Esophagus muscularis mucosa (tissue), 4 donors: ENCODE results near the gene MROH8. TPM values are rescaled to one million over a fixed set of nuclear protein-coding genes. Genes with fewer than 3 reads are reported as not detected.

Experiments
- DNase-seq: peaks from one replicate; pipeline ENCODE4 v3.0.0-alpha.2; 2017; ENCODE audit errors: extremely low spot score
- H3K27ac ChIP-seq, 4 donors: fragments of 200-600 bp; sonication (generic); replicated peaks in 1 of 4; 1 replicate in 3 of 4; 2 replicates in 1 of 4; pipeline ENCODE4 v1.5.1; 2016 to 2019; ENCODE audit warnings: mild to moderate bottlenecking in 1 of 4
- H3K27me3 ChIP-seq, 4 donors: fragments of 200-600 bp; sonication (generic); one replicate each; pipeline versions ENCODE4 v1.5.1 to v1.6.0; 2016 to 2019
- H3K36me3 ChIP-seq, 4 donors: fragments of 200-600 bp; sonication (generic); one replicate each; pipeline ENCODE4 v1.5.1; 2016 to 2019
- H3K4me1 ChIP-seq, 4 donors: fragments of 200-600 bp; sonication (generic); one replicate each; pipeline ENCODE4 v1.5.1; 2016 to 2019
- H3K4me3 ChIP-seq, 4 donors: fragments of 200-600 bp; sonication (generic); 1 replicate in 2 of 4; 2 replicates in 2 of 4; pipeline ENCODE4 v1.5.1; 2016 to 2019; ENCODE audit warnings: mild to moderate bottlenecking in 4 of 4, moderate library complexity in 1 of 4
- H3K9me3 ChIP-seq, 4 donors: fragments of 200-600 bp; sonication (generic); 1 replicate in 3 of 4; 2 replicates in 1 of 4; pipeline ENCODE4 v1.5.1; 2016 to 2019
- EP300 ChIP-seq: sonication (generic); formaldehyde crosslinking; IDR thresholded peaks from one replicate; pipeline ENCODE4 v1.6.1; 2017; ENCODE audit warnings: antibody characterized with exemption
- POLR2A ChIP-seq: fragments of 450-650 bp; IDR thresholded peaks from one replicate; pipeline ENCODE4 v1.6.1; 2017; ENCODE audit warnings: antibody characterized with exemption, moderate library complexity, mild to moderate bottlenecking, low read depth
- POLR2AphosphoS5 ChIP-seq, 2 donors: sonication (generic); formaldehyde crosslinking; IDR thresholded peaks; one replicate each; pipeline ENCODE4 v1.6.1; 2017; ENCODE audit warnings: antibody characterized with exemption in 2 of 2
- WGBS: methylation state at CpG from one replicate; pipeline ENCODE4 v1.1.5; 2018; 5-methylcytosine and 5-hydroxymethylcytosine counted together
- intact Hi-C: fragments of 100-400 bp; cut with DNase I; formaldehyde crosslinking; loops from one replicate; pipeline ENCODE4 v1.15.1; 2023
- total RNA-seq, 4 donors: library from RNA; depleted of rRNA; stranded (reverse); fragments of >200 nt; gene quantifications; one replicate each; pipeline versions ENCODE4 v1.1.0 to v1.2.1, GENCODE V29; 2016
- TF ChIP-seq, protein P1 (sequence below), 3 experiments: fragments of 200-600 bp in 2 of 3; fragments of 450-650 bp in 1 of 3; sonication (generic) in 2 of 3; IDR thresholded peaks; one replicate each; pipeline ENCODE4 v1.5.1; 2017 to 2019; ENCODE audit warnings: antibody characterized with exemption in 3 of 3, mild to moderate bottlenecking in 2 of 3, moderate library complexity in 1 of 3

MROH8 gene
- total RNA-seq, 4 donors from 2014 or later, result 2.7 to 6.2 (median 3.0) TPM

DNA sequence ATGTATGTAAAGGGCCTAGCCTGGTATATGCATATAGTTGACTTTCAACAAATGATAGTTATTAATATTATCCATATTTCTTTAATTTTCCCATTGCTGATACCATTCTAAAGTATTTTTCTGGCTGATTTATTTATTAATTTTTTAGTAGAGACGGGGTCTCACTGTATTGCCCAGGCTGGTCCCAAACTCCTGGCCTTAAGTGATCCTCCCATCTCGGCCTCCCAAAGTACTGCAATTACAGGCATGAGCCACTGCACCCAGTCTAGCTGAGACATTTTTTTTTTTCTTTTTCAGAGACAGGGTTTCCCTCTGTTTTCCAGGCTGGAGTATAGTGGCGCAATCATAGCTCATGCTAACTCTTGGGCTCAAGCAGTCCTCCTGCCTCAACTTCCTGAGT, 29.8 kb upstream of the MROH8 start:
- H3K4me1 ChIP-seq, result peaks cover 0 to 22% (median 15%) of the 10 kb centered on the region in 4 donors
- TF ChIP-seq POLR2AphosphoS5 (IDR thresholded peaks at IDR 0.05) (no peak), EP300 (no peak), POLR2A (no peak)
- TF ChIP-seq, protein P1, sequence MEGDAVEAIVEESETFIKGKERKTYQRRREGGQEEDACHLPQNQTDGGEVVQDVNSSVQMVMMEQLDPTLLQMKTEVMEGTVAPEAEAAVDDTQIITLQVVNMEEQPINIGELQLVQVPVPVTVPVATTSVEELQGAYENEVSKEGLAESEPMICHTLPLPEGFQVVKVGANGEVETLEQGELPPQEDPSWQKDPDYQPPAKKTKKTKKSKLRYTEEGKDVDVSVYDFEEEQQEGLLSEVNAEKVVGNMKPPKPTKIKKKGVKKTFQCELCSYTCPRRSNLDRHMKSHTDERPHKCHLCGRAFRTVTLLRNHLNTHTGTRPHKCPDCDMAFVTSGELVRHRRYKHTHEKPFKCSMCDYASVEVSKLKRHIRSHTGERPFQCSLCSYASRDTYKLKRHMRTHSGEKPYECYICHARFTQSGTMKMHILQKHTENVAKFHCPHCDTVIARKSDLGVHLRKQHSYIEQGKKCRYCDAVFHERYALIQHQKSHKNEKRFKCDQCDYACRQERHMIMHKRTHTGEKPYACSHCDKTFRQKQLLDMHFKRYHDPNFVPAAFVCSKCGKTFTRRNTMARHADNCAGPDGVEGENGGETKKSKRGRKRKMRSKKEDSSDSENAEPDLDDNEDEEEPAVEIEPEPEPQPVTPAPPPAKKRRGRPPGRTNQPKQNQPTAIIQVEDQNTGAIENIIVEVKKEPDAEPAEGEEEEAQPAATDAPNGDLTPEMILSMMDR (IDR thresholded peaks at IDR 0.05), result no peak
- H3K36me3 ChIP-seq, result peaks cover 49 to 99% (median 91%) of the 10 kb centered on the region in 4 donors
- intact Hi-C loops, result no loop called here
- WGBS, result 97% methylated on average over 3 of the region's 3 CpGs
- no peaks in the 10 kb centered on the region for H3K9me3 ChIP-seq
- no peak overlapping the region for H3K4me3 ChIP-seq
- DNase-seq, result no peak
- H3K27ac ChIP-seq, result no peak overlapping the region
- no peaks in the 10 kb centered on the region for H3K27me3 ChIP-seq

DNA sequence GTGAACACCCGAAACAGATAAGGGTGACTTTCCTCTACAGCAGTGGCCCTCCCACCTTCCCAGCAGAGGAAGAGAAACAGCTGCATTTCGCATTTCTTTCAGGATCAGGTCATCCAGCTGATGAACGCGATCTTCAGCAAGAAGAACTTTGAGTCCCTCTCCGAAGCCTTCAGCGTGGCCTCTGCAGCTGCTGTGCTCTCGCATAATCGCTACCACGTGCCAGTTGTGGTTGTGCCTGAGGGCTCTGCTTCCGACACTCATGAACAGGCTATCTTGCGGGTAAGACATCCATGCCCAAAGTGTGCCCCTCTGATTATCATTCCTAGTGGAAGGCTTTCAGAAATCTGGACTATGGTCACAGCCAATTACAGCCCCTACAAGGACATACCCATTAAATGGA, 27.8 kb upstream of the MROH8 start:
- Histone ChIP-seq H3K36me3 (peaks cover 45 to 89% (median 81%) of the 10 kb centered on the region in 4 donors), H3K27me3 (no peaks in the 10 kb centered on the region), H3K27ac (no peak overlapping the region), H3K4me3 (no peak overlapping the region), H3K4me1 (peaks cover 5 to 35% (median 21%) of the 10 kb centered on the region in 4 donors), H3K9me3 (no peaks in the 10 kb centered on the region)
- no peak for DNase-seq
- intact Hi-C loops, result no loop called here
- WGBS, result 95% methylated on average over 11 of the region's 11 CpGs
- TF ChIP-seq, protein P1 (IDR thresholded peaks at IDR 0.05), result no peak
- no peak for TF ChIP-seq POLR2A
- TF ChIP-seq EP300, result no peak
- no peak for TF ChIP-seq POLR2AphosphoS5 (IDR thresholded peaks at IDR 0.05)

DNA sequence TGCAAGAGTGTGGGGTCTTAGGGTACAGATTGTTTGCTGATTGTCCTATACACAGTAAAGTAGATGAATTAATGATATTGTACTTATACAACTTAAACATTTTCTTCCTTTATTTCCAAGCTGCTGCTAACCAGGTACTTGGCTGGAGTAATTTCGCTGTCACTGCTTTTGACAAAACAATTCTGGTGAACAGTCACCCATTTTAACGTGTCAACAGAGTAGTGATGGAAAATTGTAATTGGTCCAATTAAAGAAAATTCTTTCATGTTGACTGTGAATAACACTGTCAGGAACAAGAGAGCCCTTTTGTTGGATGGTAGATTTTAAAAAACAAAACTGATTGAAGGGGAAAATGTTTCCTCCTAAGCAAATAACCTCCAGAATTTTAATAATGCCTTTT, 26.4 kb upstream of the MROH8 start:
- Histone ChIP-seq H3K27ac (peak overlapping the region in 3 of 4 donors; percentile 6 to 22 (median 11)), H3K36me3 (peaks cover 39 to 84% (median 75%) of the 10 kb centered on the region in 4 donors), H3K9me3 (no peaks in the 10 kb centered on the region), H3K4me1 (peaks cover 13 to 44% (median 30%) of the 10 kb centered on the region in 4 donors), H3K27me3 (no peaks in the 10 kb centered on the region), H3K4me3 (no peak overlapping the region)
- intact Hi-C loops, result no loop called here
- TF ChIP-seq POLR2A, result no peak
- TF ChIP-seq, protein P1 (IDR thresholded peaks at IDR 0.05), result no peak
- TF ChIP-seq POLR2AphosphoS5 (IDR thresholded peaks at IDR 0.05), result no peak
- TF ChIP-seq EP300, result no peak
- whole genome bisulfite sequencing, result 69% methylated on average over 2 of the region's 2 CpGs
- no peak for DNase-seq

DNA sequence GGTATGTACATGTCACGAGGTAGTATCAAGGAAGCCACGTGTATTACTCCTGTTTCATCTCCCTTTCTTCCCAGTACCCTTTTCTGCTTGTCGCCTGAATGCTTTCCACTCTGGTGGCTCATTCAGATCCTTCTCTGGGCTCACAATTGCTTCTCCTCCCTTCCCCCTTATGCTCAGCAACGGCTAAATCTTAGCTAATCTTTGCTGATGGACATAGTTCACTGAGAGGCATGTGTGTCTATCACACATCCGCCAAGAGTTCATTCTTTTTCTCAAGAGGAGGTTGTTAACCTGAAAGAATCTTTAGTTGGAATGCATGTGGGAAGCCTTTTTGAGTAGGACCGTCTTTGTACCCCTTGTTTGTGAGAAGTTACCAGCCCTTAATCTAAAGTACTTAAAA, 25.8 kb upstream of the MROH8 start:
- peaks cover 35 to 84% (median 76%) of the 10 kb centered on the region in 4 donors for H3K36me3 ChIP-seq
- peak overlapping the region in 2 of 4 donors; percentile 6 to 11 for H3K27ac ChIP-seq
- H3K27me3 ChIP-seq, result no peaks in the 10 kb centered on the region
- no peak for DNase-seq
- WGBS, result 72% methylated on average over 6 of the region's 6 CpGs
- peaks cover 13 to 44% (median 30%) of the 10 kb centered on the region in 4 donors for H3K4me1 ChIP-seq
- no peaks in the 10 kb centered on the region for H3K9me3 ChIP-seq
- intact Hi-C loops, result no loop called here
- H3K4me3 ChIP-seq, result no peak overlapping the region
- no peak for TF ChIP-seq POLR2A
- TF ChIP-seq, protein P1 (IDR thresholded peaks at IDR 0.05), result no peak
- TF ChIP-seq POLR2AphosphoS5 (IDR thresholded peaks at IDR 0.05), result no peak
- TF ChIP-seq EP300, result no peak

DNA sequence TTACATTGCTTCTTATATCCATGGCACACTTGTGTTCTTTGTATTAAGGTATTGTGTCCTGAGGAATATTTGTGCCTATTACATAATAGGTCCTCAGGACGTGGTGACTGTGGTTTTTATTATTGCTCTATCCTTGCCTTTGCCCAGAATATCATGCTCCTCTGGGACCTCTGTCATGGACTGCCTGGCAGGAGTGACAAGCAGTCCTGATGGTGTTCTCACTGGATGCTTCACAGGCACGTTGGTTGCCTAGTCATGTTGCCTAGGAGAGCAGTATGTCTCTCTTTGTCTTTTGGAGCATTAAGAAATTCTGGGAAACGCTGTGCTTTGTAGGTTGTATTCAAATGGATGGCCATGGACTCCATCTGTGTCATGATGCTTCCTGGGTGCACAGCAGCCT, 24.7 kb upstream of the MROH8 start:
- peaks cover 13 to 44% (median 30%) of the 10 kb centered on the region in 4 donors for H3K4me1 ChIP-seq
- no peaks in the 10 kb centered on the region for H3K9me3 ChIP-seq
- no peak overlapping the region for H3K27ac ChIP-seq
- DNase-seq, result no peak
- H3K36me3 ChIP-seq, result peaks cover 42 to 84% (median 76%) of the 10 kb centered on the region in 4 donors
- 85% methylated on average over 2 of the region's 3 CpGs for WGBS
- no peak overlapping the region for H3K4me3 ChIP-seq
- intact Hi-C loops, result loop anchor here (5.0 kb wide), 1 partner anchor 38 kb away; no protein-coding TSS in a partner anchor
- TF ChIP-seq, protein P1 (IDR thresholded peaks at IDR 0.05), result no peak
- TF ChIP-seq POLR2AphosphoS5 (IDR thresholded peaks at IDR 0.05) (no peak), EP300 (no peak), POLR2A (no peak)
- H3K27me3 ChIP-seq, result no peaks in the 10 kb centered on the region
